Right atrium auricular region (tissue), 2 donors: ENCODE measurements around the gene MORN1. TPM values are rescaled to one million over a fixed set of nuclear protein-coding genes. Genes with fewer than 3 reads are reported as not detected.

ENCODE experiments used
- DNase-seq: peaks from one replicate; pipeline ENCODE4 v3.0.0-alpha.2; 2019; ENCODE audit warnings: low spot score
- H3K27ac ChIP-seq, 2 donors: fragments of 200-600 bp; sonication (generic); 1 replicate in 1 of 2; 2 replicates in 1 of 2; pipeline ENCODE4 v1.5.1; 2016 to 2019
- H3K27me3 ChIP-seq, 2 donors: fragments of 200-600 bp; sonication (generic); one replicate each; pipeline versions ENCODE4 v1.5.1 to v1.6.0; 2017 to 2019
- H3K36me3 ChIP-seq: fragments of 200-600 bp; sonication (generic); one replicate; pipeline ENCODE4 v1.5.1; 2016
- H3K4me1 ChIP-seq, 2 donors: fragments of 200-600 bp; sonication (generic); one replicate each; pipeline versions ENCODE4 v1.5.1 to v1.6.0; 2017 to 2019
- H3K4me3 ChIP-seq, 2 donors: fragments of 200-600 bp; sonication (generic); 1 replicate in 1 of 2; 2 replicates in 1 of 2; pipeline ENCODE4 v1.5.1; 2017 to 2019; ENCODE audit warnings: mild to moderate bottlenecking in 1 of 2, moderate library complexity in 1 of 2
- H3K9me3 ChIP-seq, 2 donors: fragments of 200-600 bp; sonication (generic); one replicate each; pipeline ENCODE4 v1.5.1; 2019
- total RNA-seq, 2 donors: library from RNA; depleted of rRNA; stranded (reverse); fragments of >200 nt; gene quantifications; one replicate each; pipeline ENCODE4 v1.1.0, GENCODE V29; 2016
- TF ChIP-seq, protein P1 (sequence below), 2 donors: fragments of 200-600 bp; sonication (generic); IDR thresholded peaks; one replicate each; pipeline ENCODE4 v1.5.1; 2019; ENCODE audit warnings: antibody characterized with exemption in 2 of 2

The MORN1 gene
- total RNA-seq, 2 donors from 2014 or later, result 2.2 to 3.8 TPM

DNA sequence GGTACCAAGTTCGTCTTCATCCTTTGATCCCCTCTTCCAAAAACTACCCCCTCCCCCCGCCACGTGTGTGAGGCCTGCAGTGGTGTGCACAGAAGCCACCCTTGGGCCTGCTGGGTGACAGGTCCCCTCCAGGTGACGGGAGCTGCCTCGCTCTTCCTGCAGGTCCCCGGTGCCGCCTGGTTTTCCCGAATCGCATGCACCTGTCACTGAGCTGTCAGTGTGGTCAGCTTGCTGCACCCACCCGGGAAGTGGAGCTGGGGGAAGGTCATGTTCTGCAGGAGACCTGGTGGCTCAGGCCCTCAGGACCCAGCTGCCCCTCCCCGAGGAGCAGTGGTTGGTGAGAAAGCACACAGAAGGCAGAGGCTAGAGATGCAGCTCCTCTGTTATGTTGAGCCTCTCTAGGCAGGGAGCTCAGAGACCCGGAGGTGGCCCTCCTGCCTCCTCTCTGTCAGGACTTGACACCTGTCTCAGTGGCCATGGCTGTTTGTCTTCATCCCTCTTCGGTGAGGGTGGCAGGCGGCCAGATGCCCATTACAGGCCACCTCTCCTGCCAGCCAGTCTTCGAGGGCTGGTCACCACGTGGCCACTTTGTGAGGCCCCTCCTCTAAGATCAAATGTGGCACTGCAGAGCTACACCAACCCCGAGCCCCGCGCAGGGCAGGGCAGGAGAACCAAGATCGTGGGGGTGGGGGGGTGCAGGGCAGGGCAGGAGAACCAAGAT lies 102.4 kb downstream of the MORN1 start:
- TF ChIP-seq, protein P1, sequence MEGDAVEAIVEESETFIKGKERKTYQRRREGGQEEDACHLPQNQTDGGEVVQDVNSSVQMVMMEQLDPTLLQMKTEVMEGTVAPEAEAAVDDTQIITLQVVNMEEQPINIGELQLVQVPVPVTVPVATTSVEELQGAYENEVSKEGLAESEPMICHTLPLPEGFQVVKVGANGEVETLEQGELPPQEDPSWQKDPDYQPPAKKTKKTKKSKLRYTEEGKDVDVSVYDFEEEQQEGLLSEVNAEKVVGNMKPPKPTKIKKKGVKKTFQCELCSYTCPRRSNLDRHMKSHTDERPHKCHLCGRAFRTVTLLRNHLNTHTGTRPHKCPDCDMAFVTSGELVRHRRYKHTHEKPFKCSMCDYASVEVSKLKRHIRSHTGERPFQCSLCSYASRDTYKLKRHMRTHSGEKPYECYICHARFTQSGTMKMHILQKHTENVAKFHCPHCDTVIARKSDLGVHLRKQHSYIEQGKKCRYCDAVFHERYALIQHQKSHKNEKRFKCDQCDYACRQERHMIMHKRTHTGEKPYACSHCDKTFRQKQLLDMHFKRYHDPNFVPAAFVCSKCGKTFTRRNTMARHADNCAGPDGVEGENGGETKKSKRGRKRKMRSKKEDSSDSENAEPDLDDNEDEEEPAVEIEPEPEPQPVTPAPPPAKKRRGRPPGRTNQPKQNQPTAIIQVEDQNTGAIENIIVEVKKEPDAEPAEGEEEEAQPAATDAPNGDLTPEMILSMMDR (IDR thresholded peaks at IDR 0.05), result no peak
- H3K4me3 ChIP-seq, result no peak overlapping the region
- H3K36me3 ChIP-seq, result no peaks in the 10 kb centered on the region
- peaks cover 0 to 98% of the 10 kb centered on the region in 2 donors for H3K4me1 ChIP-seq
- no peaks in the 10 kb centered on the region for H3K9me3 ChIP-seq
- peak overlapping the region in 1 of 2 donors; percentile 18 for H3K27ac ChIP-seq
- DNase-seq, result no peak
- H3K27me3 ChIP-seq, result no peaks in the 10 kb centered on the region

DNA sequence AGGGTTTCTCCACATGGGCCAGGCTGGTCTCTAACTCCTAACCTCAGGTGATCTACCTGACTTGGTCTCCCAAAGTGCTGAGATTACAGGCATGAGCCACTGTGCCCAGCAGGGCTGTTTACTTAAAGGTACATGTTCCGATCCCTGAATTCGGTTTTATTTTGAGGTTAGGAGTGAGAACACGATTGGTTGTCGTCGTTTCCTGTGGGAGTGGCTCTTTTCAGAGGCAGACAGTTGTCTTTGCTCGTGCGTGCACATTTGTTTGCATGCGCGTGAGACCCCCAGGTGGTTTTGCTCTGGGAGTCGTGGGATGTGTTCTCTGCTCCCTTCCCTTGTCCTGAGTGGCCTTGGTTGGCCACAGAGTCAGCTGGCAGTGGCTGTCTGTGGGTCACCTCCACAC lies 103.0 kb downstream of the MORN1 start:
- Histone ChIP-seq H3K4me3 (no peak overlapping the region), H3K27ac (no peak overlapping the region), H3K27me3 (no peaks in the 10 kb centered on the region), H3K4me1 (peaks cover 0 to 98% of the 10 kb centered on the region in 2 donors), H3K36me3 (no peaks in the 10 kb centered on the region), H3K9me3 (no peaks in the 10 kb centered on the region)
- TF ChIP-seq, protein P1 (IDR thresholded peaks at IDR 0.05), result no peak
- DNase-seq, result no peak

DNA sequence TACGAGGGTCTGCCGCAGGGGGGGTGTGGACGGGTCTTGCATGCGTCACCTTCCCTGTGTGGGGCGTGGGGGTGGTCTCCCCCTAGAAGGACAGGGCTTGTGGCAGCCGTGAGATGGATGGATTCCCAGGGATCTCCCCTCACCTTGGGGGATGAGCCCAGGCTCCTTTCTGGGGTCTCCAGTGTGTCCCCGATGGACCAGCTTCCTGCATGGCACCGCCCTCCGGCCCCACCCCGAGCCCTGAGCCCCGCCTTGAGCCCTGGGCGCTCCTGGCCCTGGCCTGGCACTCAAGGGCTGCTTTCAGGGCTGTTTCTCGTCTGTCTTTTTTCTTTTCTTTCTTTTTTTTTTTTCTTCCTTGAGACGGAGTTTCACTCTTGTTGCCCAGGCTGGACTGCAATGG lies 103.7 kb downstream of the MORN1 start:
- H3K4me3 ChIP-seq, result no peak overlapping the region
- no peaks in the 10 kb centered on the region for H3K9me3 ChIP-seq
- DNase-seq, result no peak
- peaks cover 0 to 98% of the 10 kb centered on the region in 2 donors for H3K4me1 ChIP-seq
- H3K36me3 ChIP-seq, result no peaks in the 10 kb centered on the region
- no peak overlapping the region for H3K27ac ChIP-seq
- TF ChIP-seq, protein P1 (IDR thresholded peaks at IDR 0.05), result no peak
- no peaks in the 10 kb centered on the region for H3K27me3 ChIP-seq

DNA sequence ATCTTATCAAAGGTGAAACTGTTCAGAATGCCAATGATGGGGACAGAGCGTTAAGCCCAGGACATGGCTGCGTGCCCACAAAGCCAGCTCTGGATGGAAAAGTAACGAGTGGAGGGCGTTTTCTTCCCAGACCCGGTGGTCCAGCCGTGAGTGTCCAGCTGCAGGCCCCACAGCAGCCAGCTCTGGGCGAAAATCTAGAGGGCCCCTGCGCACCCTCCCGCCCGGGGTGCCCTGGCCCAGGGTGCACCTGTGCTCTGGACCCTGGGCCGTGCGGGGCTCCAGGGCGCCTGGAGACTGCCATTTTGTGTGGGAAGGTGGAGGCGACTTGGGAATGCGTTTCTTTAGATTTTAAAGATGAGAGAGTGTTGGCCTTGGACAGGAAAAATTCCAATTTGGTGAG lies 104.4 kb downstream of the MORN1 start:
- TF ChIP-seq, protein P1 (IDR thresholded peaks at IDR 0.05), result no peak
- H3K27ac ChIP-seq, result peak overlapping the region; percentile 48 to 53
- H3K36me3 ChIP-seq, result no peaks in the 10 kb centered on the region
- no peaks in the 10 kb centered on the region for H3K9me3 ChIP-seq
- no peaks in the 10 kb centered on the region for H3K27me3 ChIP-seq
- H3K4me3 ChIP-seq, result no peak overlapping the region
- peaks cover 0 to 94% of the 10 kb centered on the region in 2 donors for H3K4me1 ChIP-seq
- DNase-seq, result no peak

DNA sequence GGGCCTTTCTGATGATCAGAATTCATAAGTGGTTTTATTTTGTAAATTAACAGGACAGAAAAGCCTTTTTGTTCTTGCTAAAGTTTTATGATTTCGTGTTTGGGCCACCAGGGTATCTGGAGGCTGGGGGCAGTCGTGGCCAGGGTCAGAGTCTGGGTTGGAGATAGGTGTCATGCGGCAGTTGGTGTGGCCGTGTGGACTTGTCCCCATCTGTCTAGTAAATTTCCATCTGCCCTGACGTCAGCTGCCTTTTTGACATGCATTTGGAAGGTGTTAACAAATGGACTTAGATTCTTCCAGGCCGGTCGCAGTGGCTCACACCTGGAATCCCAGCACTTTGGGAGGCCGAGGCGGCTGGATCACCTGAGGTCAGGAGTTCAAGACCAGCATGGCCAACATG lies 106.4 kb downstream of the MORN1 start:
- H3K4me3 ChIP-seq, result no peak overlapping the region
- no peaks in the 10 kb centered on the region for H3K9me3 ChIP-seq
- TF ChIP-seq, protein P1 (IDR thresholded peaks at IDR 0.05), result no peak
- H3K36me3 ChIP-seq, result no peaks in the 10 kb centered on the region
- H3K4me1 ChIP-seq, result peaks cover 0 to 74% of the 10 kb centered on the region in 2 donors
- H3K27me3 ChIP-seq, result no peaks in the 10 kb centered on the region
- H3K27ac ChIP-seq, result peak overlapping the region; percentile 37 to 49
- DNase-seq, result no peak
